ENCODE results near the gene TNS1.
"Not testable (repeated sequence)": the region's sequence is repeated elsewhere in the genome, so short reads cannot be mapped to it uniquely, and the experiment has no call there.

The TNS1 gene

GRCh38 chr2:217825469-217826235 lies 177.1 kb downstream of the TNS1 start:
- DNase-seq = no peak

- no peak for DNase-seq
Measured at GRCh38 chr2:217824223-217824622, 178.6 kb downstream of the TNS1 start.

DNA sequence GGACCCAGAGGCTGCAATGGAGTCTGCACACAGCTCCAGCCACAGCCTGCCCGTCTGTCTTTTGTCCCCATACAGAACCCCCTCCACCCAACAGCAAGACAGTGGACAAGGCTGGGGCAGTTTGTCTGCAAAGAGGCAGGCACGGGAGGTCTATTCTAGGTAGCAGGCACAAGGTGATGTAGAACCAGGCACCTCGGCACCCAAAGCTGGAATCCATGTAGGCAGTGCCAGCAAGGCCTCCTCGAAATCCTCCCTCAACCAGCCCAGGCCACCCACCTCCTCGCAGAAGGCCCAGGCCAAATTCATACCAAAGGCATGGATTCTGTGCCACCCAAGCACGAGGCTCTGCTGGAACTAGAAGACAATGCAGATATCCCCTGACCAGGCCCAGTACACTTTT lies 179.2 kb downstream of the TNS1 start:
- DNase-seq = no peak

- no peak for DNase-seq
Measured at GRCh38 chr2:217822296-217823252, 180.2 kb downstream of the TNS1 start.

- no peak for DNase-seq
Measured at GRCh38 chr2:217821536-217822147, 181.2 kb downstream of the TNS1 start.

- DNase-seq = no peak
Measured at GRCh38 chr2:217820904-217821303, 181.9 kb downstream of the TNS1 start.

DNA sequence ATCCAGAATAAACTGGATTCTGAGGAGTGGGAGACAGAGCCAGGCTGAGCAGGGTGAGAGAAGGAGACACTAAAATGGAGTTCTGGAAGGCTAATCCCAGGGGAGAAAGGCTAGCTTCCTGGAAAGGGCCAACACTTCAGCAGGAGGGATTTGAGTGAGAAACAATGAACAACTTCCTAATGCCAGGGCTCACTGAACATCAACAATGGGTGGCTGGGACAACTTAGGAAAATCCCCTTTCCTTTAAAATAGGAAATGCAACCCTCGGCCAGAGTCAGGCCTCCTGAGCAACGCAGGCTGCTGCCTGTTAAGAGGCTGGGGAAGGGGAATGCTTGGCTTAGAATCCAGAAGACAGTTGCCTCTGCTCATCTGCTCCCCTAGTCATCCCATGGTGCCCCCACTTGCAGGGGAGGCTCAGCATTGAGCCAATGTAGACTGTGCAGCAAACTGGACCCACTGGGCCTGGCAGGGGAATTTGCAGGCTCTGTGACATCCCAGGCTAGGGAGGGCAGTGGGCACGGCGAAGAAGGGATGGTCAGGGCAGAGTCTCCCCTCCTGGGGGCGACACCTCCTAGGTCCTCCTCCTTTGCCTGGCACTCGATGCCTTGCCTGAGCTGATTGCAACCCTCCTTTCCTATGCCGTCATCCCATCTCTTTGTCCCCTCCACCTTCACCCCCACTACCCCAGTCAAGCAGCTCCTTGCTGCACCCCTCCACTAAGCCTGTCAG lies 182.5 kb downstream of the TNS1 start:
- no peak for DNase-seq

DNA sequence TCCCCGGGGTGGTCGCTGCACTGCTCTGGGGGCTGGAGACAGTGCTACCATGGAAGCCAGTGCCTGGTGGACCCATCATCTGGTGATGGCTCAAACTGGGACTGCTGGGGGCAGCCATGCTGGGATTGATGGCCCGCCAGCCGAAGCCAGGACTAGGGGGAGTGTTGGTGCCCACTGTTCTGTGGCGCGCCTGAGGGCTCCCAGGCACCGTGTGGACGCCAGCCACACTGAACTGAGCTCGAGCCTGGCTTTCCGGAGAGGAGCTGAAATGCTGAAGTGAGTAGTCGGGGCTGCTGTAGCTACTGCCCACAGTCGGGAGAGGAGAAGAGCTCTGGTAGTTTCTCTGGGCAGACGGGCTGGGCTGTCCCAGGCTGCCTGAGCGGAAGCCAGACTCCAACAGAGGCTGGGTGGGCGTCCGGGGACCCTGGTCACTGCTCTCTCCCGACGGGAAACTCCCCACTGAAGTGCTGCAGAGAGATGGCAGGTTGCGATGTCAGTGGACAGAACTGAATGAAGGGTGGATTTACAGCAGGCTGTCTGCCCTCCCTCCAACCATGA lies 184.4 kb downstream of the TNS1 start:
- DNase-seq = no peak

- no peak for DNase-seq
Measured at GRCh38 chr2:217817466-217818292, 185.1 kb downstream of the TNS1 start.

- no peak for DNase-seq
Measured at GRCh38 chr2:217816396-217816869, 186.4 kb downstream of the TNS1 start.

DNA sequence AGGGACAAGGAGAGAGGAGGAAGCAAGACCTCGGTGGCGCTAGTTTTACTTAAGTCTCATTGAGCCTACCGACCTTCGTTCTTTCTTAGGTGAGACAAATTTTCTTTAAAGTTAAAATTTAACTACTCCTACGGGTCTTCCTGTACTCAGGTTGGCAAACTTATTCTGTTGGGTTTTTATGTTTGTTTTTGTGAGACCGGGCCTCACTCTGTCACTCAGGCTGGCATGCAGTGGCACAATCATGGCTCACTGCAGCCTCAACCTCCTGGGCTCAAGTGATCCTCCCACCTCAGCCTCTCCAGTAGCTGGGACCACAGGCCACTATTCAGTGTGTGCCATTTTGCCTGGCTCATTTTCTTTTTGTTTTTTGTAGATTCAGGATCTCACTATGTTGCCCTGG lies 189.0 kb downstream of the TNS1 start:
- DNase-seq = no peak

DNA sequence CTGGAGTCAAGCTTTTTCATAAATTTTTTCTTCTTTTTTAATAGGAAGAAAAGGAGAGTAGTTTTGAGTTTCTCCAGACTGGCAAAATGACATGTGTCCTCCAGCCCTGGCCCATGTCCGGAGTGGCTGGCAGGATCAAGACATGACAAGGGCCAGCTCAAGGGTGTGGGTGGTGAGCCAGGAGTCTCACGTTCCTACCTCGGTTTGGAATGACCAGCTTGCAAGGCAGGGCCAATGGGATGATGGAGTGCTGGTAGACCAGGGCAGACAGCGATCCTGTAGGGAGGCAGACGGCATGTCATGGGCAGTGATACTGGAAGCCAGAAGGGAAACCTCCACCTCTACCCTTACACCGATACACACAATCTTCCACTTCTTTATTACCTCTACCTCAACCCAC lies 190.6 kb downstream of the TNS1 start:
- DNase-seq = no peak

DNA sequence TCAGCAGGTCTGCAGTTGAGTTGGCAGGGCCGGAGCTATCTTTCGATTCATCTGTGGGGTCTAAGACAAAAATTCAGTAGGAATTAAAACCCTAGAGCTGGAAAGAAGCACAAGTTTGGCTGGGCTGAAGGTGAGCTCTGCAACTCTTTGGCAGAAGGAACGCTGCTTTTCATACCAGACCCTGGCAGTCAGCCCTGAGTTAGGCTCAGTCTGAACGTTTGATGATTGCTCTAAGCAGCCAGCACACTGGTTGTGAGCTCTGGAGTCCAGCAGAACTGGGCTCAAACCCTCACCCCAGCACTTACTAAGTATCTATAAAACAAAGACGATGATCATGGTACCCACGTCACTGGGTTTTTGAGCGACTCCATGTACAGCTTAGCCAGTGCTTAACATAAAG lies 192.5 kb downstream of the TNS1 start:
- DNase-seq = no peak

GRCh38 chr2:217809736-217810135 lies 193.1 kb downstream of the TNS1 start:
- no peak for DNase-seq

GRCh38 chr2:217808967-217809366 lies 193.8 kb downstream of the TNS1 start:
- DNase-seq = not testable (repeated sequence)

DNA sequence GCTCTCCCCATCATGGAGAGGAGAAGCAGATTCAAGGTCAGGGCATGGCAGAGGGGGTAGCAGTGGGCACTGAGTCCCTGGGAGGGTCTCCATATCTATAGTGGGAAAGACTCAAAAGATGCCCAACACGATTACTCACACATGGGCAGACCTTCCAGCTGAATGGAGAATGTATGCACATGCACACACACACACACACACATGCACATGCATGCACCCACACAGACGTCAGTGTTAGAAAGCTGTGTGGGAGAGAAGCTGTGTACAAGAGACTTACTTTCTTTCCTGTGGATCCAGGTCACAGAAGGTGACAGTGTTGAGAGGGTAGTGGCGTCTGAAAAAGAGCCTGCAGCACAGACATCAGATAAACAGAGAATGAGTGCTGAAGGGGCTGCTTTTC lies 194.5 kb downstream of the TNS1 start:
- DNase-seq = no peak

DNA sequence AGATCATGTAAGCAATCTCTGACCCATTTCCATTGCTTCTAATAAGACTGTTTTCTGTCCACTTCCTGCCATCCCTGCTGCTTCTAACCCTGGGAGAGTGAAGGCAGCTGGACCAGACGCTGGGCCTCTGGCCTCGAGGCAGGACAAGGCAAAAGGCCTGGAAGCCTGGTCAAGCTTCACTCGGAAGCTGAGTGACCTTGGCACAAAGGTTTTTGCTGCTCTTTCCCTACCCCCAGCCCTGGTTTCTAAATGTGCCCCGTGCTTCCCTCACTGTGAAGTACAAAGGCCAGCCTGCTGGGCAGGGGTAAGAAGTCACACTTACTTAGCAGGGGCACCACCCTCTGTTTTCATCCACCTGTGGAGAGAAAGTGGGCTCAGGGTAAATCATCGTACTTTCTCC lies 195.0 kb downstream of the TNS1 start:
- DNase-seq = no peak

DNA sequence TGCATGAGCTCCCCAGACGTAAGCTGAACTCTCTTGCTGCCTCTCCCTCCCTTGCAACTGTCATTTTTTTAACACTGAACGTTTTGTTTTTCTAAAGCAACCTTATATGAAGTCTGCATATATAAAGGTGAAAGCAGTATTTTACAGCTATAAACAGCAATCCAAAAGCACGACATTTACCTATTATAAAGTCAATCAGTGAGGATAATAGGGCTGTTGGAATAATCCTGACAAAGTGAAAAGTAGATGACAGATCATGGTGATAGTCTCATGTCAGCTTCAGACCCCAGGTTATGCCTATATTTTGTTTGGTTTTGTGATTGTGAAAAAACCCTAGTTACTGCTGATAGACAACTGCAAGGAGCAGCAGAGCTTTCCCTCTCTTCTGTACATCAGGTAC lies 195.8 kb downstream of the TNS1 start:
- DNase-seq = no peak

DNA sequence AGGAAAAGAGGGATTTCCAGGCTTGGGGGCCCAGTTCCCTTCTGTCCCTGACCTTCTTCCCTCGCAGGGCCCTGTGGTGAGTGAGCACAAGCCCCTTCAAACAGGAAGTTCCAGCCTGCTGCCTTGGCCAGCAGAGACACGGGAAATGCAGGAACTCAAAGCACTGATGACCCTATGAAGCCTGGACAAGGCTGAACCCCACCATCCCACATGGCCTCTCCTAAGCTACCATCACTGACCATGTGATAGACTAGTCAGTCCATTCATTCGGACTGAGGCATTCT lies 196.4 kb downstream of the TNS1 start:
- DNase-seq = no peak

DNA sequence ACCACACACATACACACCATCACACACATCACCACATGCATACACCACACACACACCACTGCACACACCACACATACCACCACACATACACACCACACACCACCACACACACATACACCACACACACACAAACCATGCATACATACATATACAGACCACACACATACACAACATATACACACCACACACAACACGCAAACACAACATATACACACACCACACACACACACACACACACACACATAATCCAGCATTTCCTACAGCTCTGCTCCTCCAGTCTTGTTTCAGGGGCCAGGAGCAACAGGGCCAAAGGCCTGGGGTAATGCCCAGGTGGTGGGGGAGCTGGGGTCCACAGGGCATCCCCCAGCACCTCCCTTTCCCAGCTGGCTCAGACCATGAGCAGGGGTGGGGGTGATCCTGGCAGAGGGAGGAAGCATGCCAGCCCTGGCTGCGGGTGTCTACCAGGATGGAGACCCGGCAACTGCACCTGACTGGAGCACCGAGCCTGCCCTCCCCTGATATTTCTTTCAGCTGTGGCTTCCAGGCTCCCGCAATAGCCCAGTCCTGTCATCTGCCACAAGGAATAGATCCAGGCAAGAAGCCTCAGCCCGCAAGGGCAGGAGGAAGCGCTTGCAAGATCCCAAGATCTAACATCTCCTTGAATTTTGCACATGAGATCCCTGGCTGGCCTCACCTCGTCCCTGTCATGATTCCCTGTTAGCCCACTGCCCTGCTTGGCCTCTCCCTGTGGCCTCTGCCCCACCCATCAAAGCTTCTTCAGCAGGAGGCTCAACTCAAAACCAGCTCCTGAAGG lies 196.9 kb downstream of the TNS1 start:
- DNase-seq = no peak
